HUDEP-2 (cell line): ENCODE data around the gene KDELR1.
A peak's percentile ranks its signal among the peaks of the same experiment; 100 is the strongest.

Source experiments
- DNase-seq, 76 experiments: peaks; one replicate each; lab custom pipeline; 2025; ENCODE audit not compliant: unreplicated experiment in 76 of 76; lab: John Stamatoyannopoulos, UW

The KDELR1 gene

DNA sequence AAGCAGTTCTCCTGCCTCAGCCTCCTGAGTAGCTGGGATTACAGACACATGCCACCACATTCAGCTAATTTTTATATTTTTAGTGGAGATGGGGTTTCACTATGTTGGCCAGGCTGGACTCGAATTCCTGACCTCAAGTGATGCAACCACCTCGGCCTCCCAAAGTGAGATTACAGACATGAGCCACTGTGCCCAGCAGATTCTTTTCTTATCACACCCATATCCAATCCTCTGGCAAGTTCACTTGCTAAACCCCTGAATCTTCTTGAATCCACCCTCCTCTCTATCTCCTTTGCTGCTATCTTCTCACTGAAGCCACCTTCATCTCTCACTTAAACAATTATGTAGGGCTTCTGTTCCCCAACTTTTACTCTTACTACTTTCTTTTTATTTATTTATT is 45.2 kb downstream of the KDELR1 start:
- peak in 8 of 76 experiments; percentile 12 to 41 (median 28) for DNase-seq

DNA sequence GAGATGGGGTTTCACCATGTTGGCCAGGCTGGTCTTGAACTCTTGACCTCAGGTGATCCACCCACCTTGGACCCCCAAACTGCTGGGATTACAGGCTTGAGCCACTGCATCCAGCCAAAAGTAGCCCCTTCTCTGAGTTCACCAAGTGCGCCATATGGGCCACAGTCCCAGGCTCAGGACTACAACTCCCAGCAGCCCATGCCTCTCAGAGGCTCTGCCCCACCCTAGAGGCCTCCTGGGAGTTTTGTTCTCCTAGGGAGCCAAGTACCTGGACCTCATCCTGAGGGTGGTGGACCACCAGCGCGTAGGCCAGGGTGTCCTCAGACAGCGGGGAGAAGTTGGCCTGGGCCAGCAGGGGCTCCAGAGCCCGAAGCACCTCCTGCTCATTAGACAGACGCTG is 46.5 kb downstream of the KDELR1 start:
- peak in 1 of 76 experiments; percentile 23 for DNase-seq

DNA sequence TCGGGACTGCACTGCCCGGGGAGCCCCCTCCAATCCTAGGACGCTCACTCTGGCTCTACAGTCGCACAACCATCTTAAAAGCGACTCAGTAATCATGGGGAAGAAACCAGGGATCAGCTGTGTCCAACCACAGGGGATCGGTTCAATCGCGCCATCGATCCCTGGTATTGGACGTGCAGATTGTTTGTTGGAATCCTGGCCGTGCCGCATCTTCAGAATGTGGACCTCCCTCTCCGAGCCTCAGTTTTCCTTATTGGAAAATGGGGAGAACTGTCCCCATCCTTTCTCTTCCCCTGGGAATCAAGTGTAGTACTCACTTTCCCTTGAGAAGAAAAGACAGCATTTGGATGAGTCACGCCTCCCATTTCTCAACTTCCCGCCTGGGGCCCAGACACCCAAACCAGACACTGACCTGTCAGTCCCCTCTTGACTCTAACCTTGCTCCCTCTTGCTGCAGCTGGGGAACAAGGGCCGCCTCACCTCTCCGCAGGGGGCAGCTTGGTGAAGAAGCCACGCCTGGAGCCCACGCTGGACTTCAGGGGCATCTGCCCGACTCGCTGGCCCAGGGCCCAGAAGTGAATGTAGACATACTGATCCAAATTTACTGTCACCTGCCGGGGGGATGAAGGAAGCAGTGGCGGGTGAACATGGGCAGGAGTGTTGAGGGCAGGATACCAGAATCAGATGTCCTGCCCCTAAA is 48.4 kb downstream of the KDELR1 start:
- DNase-seq = no peak

DNA sequence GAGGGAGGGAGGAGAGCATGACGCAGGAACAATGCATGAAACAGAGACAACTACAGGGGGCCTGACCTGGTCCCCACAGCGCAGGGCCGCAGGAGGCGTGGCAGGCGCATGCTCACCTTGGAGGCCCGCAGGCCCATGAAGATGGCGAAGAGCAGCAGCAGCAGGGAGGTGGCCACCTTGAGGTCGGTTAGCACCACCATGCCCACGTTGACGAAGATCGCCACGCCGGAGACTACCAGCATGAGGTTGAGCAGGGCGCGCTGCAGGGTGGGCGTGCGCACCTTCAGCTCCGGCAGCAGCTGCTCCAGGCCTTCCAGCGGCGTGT is 49.0 kb downstream of the KDELR1 start:
- no peak for DNase-seq

DNA sequence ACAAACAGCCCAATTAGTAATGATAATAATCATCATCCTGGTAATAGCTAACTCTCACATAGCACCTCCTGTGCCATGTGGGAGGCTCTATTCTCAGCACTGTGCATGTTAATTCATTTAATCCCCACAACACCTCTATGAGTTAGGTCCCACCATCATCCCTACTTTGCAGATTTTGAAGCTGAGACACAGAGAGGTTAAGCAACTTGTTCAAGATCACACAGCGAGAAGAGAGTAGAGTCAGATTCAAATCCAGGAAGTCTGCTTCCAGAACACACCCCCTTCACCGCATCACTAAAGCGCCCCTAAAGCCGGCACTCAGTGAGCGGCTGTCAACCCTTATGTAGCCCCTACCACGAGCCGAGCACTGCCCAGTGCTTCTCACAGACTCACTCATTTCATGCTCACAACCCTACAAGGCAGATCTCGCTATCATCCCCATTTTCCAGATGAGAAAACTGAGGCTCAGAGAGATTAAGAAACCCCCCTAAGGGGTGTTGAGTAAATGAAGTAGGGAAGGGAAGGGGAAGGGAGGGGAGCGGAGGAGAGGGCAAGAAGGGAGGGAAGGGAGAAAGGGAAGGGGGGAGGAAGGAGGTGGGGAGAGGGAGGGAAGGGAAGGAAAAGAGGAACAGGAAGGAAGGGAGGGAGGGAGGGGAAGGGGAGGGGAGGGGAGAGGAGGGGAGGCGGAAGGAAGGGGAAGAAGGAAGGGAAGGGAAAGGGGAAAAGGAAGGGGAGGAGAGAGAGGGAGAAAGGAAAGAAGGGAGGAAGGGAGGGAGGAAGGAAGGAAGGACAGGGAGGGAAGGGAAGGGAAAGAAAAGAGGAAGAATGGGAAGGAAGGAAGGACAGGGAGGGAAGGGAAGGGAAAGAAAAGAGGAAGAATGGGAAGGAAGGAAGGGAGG is 49.6 kb downstream of the KDELR1 start:
- DNase-seq = no peak

DNA sequence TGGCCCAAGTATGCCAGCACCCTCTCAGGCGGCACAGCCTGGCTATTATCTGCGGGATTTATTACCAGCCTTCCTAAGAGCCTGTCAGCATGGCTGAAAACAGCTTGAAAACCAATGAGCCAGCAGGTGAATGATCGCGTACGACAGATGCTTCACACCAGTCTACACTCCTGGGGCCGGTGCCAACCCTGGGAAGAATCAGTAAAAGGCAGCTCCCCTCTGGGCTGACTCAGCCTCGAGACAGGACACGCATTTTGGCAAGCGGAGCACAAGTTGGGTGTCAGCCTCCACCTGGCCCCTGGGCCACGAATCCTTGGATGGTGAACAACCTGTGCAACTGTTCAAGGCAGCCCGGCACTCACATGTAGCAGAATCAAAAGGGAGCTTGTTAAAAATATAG is 50.4 kb downstream of the KDELR1 start:
- DNase-seq = peak in 10 of 76 experiments; percentile 15 to 41 (median 30)

DNA sequence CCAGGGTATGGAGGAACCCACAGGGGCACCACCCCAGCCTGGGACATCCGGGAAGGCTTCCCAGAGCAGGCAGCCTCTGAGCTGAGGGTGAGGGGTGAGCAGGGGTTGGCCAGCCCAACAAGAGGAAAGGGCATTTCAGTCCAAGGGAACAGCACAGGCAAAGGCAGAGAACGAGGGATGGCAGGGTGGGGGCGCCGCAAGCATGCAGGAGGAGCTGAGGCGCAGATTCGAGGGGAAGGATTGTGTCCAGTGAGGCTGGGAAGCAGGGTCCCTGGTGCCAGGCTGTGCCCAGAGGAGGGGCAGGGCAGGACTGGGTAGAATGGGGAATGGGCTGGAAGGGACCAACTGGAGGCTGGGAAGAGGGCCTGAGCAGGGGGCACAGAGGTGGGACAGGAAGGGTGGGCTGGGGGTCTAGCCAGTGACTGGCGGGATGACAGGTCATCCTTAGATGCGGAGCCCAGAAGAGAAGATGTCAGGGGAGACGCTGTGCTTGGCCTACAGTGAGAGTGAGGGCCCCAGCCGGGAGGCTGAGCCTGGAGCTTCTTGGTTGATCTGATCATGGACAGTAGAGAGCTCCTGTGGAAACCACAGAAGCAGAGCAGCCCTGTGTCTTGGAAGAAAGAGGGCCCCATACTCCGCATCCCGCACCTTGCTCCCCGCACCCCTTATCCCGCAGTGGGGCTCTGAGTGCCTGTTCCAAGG is 52.4 kb downstream of the KDELR1 start:
- DNase-seq = no peak

DNA sequence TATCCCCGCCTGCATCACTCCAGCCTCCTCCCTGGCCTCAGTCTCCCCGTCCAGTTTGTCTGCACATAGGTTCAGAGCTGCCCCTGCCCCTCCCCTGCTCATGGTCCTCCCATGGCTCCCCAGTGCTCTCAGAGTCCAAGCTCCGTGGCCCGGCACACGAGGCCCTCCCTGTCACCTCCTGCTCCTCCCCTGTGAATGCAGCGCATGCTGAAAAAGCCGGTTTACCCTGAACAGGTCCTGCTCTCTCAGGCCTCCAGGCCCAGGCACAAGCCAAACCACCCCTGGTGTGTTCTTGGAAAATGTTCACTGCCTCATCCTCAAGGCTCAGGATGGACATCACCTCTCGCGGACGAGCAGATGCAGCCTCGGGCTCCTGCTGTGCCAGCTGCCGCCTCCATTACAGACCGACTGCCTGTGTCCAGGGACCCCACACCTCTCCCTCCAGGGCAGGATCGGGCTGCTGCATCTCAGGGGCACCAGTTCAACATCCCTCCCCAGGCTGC is 53.0 kb downstream of the KDELR1 start:
- DNase-seq = no peak

DNA sequence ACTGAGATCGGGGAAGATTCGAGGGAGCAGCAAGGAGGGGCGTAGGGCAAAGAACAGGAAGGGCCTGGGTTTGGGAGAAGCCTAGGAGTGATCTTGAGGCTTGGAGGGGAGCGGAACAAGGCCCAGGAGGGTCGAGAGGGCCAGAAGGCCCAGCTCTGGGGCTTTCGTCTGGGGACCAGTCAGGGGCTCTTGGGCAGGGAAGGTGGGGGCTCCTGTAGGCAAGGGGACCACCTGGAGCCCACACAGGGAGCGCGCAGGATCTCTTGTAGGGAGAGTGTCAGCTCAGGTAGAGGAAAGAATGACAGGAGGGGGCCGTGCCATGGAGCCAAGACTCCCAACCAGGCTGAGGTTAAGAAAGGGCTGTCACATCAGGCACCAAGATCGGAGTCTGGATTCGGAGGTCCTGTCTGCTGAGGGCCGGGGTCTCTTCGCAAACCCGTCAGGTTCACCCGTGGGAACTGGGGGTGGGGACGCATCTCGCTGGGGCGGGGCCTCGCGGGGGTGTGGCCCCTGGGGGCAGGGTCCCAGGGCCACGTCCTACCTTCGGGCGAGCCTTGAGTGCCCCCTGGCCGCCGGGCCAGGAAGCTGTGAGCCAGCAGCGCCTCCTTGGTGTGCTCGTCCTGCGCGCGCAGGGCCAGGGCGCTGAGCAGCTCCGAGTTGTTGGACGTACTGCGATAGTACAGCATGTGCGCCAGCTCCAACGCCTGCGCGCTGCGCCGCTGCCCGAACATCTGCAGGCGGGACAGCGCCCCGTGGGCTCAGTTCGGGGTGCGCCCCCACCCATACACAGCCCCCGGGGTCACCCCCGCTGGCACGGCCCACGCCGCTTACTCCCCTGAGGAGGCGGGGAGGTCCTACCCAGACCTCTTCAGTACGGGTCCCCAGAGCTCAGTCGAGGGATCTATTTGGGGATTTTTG is 57.6 kb downstream of the KDELR1 start:
- DNase-seq = peak in 74 of 76 experiments; percentile 84 to 100 (median 96)

DNA sequence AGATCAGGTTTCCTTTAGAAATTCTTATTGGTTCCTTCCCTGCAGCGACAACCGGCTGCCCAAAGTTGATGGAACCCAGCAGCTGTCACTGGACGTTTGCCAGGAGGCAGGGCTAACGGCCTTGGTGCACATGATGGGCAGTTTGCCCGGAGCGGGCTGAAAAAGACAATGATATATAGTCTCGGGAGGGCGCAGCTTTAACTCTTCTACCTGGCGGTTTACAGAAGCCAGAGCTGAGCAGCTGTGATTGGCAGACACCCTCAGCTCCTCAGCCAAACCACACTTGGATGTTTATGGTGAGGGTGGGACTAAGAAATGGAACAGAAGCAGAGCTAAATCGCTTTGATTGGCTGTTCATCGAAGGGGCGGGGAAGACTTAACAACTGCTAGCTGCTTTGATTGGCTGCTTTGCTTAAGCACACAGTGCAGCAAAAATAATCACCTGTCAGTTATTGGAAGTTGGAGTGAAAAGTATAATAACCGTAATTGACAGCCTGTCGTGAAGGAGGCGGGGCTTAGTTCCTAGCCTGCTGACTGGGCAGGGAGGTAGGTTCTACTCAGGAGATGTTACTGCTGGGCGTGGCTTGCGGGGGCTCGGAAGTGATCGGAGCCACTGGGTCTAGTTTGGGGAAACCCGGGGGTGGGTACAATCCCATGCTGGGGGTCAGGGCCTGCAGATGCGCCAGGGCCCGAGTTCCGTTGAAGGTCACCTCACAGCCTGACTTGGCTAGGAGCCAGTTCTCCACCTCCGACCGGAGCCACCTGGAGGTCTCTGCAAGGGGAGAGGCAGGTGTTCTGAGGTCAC is 58.5 kb downstream of the KDELR1 start:
- DNase-seq = peak in 75 of 76 experiments; percentile 96 to 100 (median 100)
